ENCODE measurements around the gene CMYA5.
"Not testable (repeated sequence)": the region's sequence is repeated elsewhere in the genome, so short reads cannot be mapped to it uniquely, and the experiment has no call there.

Gene CMYA5

DNA sequence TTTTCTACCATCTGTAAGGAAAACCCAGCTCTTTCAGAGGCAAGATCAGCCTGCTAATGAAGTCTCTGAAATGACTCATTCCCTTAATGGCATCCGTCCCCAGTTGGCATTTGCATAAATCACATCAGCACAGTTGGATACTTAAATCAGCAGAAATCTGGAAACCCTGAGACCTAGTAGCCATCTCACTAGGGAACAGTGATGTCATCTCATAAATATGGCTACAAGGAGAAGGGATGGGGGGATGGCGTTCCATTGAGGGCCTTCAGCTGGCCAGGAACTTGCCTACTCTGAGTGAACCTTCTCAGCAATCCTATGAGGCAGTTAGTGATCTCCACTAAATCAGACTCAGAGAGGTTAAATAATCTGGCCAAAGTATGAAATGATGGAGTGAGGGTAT, 81.8 kb downstream of the CMYA5 start:
- H2AFZ ChIP-seq (ENCODE audit: low read length, unreplicated experiment), result no peak overlapping the region
- 0 out of 2 replicates have a peak, but pooled peaks cover 3% of the 10 kb centered on the region for H3K27me3 ChIP-seq (ENCODE audit: insufficient read depth, low read length)
- H3K27ac ChIP-seq (ENCODE audit: low read depth, low read length), result no peak overlapping the region
- no peaks in the 10 kb centered on the region for H3K4me1 ChIP-seq (ENCODE audit: control insufficient read depth, insufficient read depth, low read length, unreplicated experiment)
- no peaks in the 10 kb centered on the region for H3K79me2 ChIP-seq (ENCODE audit: control insufficient read depth, insufficient read depth, low read length, unreplicated experiment)
- no peak overlapping the region for H3K4me3 ChIP-seq (ENCODE audit: low read depth, low read length)
- no peaks in the 10 kb centered on the region for H3K36me3 ChIP-seq (ENCODE audit: insufficient read depth, low read length)

DNA sequence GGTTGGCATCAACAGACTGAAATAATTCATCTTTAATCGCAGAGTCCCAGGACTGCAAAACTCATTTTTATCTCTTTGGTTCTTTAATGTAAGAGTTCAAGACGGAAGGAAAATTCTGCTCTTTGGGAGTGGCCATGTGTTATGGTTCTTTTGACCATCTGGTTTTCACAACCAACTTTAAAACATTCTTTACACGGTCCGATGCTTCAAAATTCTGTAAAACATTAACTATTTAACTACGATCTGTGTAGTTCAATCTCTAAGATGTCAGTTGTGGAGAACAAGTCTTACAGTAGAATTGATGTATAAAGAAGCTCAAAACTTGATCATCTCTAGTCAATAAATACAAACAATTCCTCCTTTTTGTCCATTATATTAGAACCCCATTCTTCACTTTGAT, 83.0 kb downstream of the CMYA5 start:
- Histone ChIP-seq H3K79me2 (ENCODE audit: control insufficient read depth, insufficient read depth, low read length, unreplicated experiment) (no peaks in the 10 kb centered on the region), H2AFZ (ENCODE audit: low read length, unreplicated experiment) (no peak overlapping the region), H3K27ac (ENCODE audit: low read depth, low read length) (no peak overlapping the region), H3K4me1 (ENCODE audit: control insufficient read depth, insufficient read depth, low read length, unreplicated experiment) (no peaks in the 10 kb centered on the region), H3K36me3 (ENCODE audit: insufficient read depth, low read length) (no peaks in the 10 kb centered on the region), H3K4me3 (ENCODE audit: low read depth, low read length) (no peak overlapping the region), H3K27me3 (ENCODE audit: insufficient read depth, low read length) (0 out of 2 replicates have a peak, but pooled peaks cover 3% of the 10 kb centered on the region)

DNA sequence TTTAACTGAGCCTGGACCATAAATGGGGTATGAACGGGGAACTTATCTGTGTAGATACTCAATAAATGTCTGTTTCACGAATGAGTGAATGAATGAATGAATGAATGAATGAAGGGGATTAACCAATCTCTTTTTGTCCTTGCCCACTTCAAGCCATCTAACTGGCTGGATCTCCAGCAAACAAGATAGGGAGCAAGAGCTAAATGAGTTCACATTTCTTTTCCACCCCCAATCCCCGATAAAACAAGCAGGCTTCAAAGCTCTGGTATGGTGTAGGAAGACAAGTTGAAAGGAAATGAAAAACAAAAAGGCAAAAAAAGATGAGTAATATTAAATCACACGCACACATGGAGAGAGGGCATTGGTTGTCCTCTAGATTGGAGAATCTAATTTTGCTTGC, 84.0 kb downstream of the CMYA5 start:
- no peaks in the 10 kb centered on the region for H3K79me2 ChIP-seq (ENCODE audit: control insufficient read depth, insufficient read depth, low read length, unreplicated experiment)
- no peak overlapping the region for H2AFZ ChIP-seq (ENCODE audit: low read length, unreplicated experiment)
- no peaks in the 10 kb centered on the region for H3K4me1 ChIP-seq (ENCODE audit: control insufficient read depth, insufficient read depth, low read length, unreplicated experiment)
- H3K27ac ChIP-seq (ENCODE audit: low read depth, low read length), result no peak overlapping the region
- H3K27me3 ChIP-seq (ENCODE audit: insufficient read depth, low read length), result 0 out of 2 replicates have a peak, but pooled peaks cover 3% of the 10 kb centered on the region
- no peak overlapping the region for H3K4me3 ChIP-seq (ENCODE audit: low read depth, low read length)
- H3K36me3 ChIP-seq (ENCODE audit: insufficient read depth, low read length), result no peaks in the 10 kb centered on the region

DNA sequence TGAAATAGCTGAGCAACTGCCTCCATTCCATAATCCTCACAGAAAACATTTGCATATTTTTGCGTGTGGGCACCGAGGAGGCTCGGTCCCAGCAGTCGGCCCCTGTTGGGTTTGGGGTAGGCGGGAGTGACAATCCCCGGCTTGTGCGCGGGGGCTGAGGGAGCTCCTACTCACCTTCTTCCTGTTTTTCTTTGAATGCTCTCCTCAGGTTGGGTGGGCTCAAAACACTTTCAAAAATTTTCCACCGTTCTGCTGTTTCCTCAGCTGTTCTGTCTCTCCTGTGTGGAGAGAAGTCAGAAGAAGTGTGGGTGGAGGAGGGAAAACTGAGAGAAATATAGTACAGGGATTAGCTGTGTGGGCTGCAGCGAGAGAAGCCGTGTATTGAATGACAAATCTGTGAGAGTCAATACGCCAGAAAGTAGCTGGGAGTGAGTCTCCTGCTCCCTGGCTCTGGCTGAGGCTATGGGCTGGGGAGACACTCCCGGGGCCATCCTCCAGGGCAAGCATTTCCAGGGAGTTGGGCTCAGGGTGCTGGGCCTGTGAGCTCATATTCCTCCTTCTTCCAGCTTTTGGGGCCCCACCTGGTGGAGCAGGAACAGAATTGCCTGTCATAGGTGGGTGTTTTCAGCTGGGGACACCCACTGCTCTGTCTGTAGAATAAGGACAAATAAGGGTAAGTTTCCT, 84.7 kb downstream of the CMYA5 start:
- H3K4me1 ChIP-seq (ENCODE audit: control insufficient read depth, insufficient read depth, low read length, unreplicated experiment), result no peaks in the 10 kb centered on the region
- no peak overlapping the region for H2AFZ ChIP-seq (ENCODE audit: low read length, unreplicated experiment)
- no peak overlapping the region for H3K27ac ChIP-seq (ENCODE audit: low read depth, low read length)
- H3K4me3 ChIP-seq (ENCODE audit: low read depth, low read length), result no peak overlapping the region
- 0 out of 2 replicates have a peak, but pooled peaks cover 3% of the 10 kb centered on the region for H3K27me3 ChIP-seq (ENCODE audit: insufficient read depth, low read length)
- H3K79me2 ChIP-seq (ENCODE audit: control insufficient read depth, insufficient read depth, low read length, unreplicated experiment), result no peaks in the 10 kb centered on the region
- no peaks in the 10 kb centered on the region for H3K36me3 ChIP-seq (ENCODE audit: insufficient read depth, low read length)

DNA sequence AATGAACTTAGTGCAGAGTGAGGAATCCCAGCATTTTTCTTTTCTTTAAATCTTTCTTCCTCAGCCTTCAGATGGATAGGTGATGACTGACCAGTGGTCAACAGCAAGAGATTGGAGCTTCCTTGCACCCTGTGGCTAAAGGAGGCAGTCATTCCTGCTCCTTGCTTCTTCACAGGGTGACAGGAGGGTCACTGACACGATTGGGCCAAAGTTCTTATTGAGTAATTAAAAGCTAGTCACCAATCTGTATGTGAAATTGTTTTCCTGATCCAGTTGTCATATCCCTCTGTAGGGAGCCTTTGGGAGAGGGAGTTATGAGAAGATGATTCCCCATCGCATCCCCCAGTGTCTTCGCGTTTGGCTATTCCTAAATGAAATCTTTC, 85.2 kb downstream of the CMYA5 start:
- Histone ChIP-seq H3K27ac (ENCODE audit: low read depth, low read length) (no peak overlapping the region), H3K36me3 (ENCODE audit: insufficient read depth, low read length) (no peaks in the 10 kb centered on the region), H3K4me3 (ENCODE audit: low read depth, low read length) (no peak overlapping the region), H3K27me3 (ENCODE audit: insufficient read depth, low read length) (0 out of 2 replicates have a peak, but pooled peaks cover 3% of the 10 kb centered on the region), H2AFZ (ENCODE audit: low read length, unreplicated experiment) (no peak overlapping the region), H3K4me1 (ENCODE audit: control insufficient read depth, insufficient read depth, low read length, unreplicated experiment) (no peaks in the 10 kb centered on the region), H3K79me2 (ENCODE audit: control insufficient read depth, insufficient read depth, low read length, unreplicated experiment) (no peaks in the 10 kb centered on the region)

DNA sequence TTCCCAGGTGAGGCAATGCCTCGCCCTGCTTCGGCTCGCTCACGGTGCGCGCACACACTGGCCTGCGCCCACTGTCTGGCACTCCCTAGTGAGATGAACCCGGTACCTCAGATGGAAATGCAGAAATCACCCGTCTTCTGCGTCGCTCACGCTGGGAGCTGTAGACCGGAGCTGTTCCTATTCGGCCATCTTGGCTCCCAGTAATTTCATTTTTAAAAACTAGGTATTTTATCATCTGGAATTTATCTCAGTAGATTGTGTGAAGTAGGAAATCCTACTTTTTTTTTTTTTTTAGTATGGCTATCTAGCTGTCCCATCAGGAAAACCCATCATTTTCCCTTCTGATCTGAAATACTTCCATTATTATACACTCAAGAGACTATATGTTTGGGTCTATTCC, 95.1 kb downstream of the CMYA5 start:
- H3K27me3 ChIP-seq (ENCODE audit: insufficient read depth, low read length); H3K4me1 ChIP-seq (ENCODE audit: control insufficient read depth, insufficient read depth, low read length, unreplicated experiment); H3K27ac ChIP-seq (ENCODE audit: low read depth, low read length); H3K4me3 ChIP-seq (ENCODE audit: low read depth, low read length); H3K36me3 ChIP-seq (ENCODE audit: insufficient read depth, low read length); H3K79me2 ChIP-seq (ENCODE audit: control insufficient read depth, insufficient read depth, low read length, unreplicated experiment); H2AFZ ChIP-seq (ENCODE audit: low read length, unreplicated experiment): not testable (repeated sequence)

DNA sequence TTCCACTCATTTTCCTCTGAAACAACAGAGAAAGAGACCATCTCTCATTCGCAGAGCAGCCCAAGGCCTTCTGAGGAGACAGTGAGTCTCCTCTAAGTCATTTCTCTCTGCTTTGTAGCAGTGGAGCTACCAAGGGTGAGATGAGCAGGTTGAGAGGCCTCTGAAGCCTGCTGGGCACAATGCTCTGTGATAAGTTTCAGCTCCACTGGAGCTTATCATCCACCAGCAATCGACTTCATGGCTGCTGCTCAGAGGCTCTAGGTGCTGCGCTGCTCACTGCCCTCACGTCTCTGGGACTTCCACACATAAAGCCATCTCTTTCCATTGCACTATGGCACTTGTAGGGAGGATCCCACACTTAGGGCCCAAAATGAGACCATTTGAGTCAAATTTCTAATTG, 96.3 kb downstream of the CMYA5 start:
- no peak overlapping the region for H2AFZ ChIP-seq (ENCODE audit: low read length, unreplicated experiment)
- no peaks in the 10 kb centered on the region for H3K4me1 ChIP-seq (ENCODE audit: control insufficient read depth, insufficient read depth, low read length, unreplicated experiment)
- H3K4me3 ChIP-seq (ENCODE audit: low read depth, low read length), result no peak overlapping the region
- H3K27me3 ChIP-seq (ENCODE audit: insufficient read depth, low read length), result peaks cover 5% of the 10 kb centered on the region; the same call in 1 of the 2 replicates
- no peaks in the 10 kb centered on the region for H3K36me3 ChIP-seq (ENCODE audit: insufficient read depth, low read length)
- H3K27ac ChIP-seq (ENCODE audit: low read depth, low read length), result no peak overlapping the region
- H3K79me2 ChIP-seq (ENCODE audit: control insufficient read depth, insufficient read depth, low read length, unreplicated experiment), result no peaks in the 10 kb centered on the region

DNA sequence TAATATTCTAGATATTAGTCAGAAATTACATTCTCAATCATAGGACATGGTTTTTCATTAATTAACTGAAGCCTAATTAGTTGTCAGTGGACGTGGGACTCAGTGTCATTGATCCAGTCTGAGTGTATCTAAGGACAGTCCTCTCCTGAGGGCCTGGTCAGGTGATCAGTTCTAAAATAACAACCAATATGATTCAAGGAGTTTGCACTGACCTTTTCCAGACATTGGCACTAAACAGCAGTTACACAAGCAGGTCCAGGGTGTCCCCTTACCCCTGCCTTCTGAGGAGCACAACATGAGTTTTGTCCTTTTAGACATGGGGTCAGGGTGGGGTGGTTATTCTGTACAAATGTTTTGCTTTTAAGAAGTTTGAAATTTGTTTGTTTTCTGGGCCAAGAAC, 97.8 kb downstream of the CMYA5 start:
- Histone ChIP-seq H2AFZ (ENCODE audit: low read length, unreplicated experiment) (no peak overlapping the region), H3K27ac (ENCODE audit: low read depth, low read length) (no peak overlapping the region)

DNA sequence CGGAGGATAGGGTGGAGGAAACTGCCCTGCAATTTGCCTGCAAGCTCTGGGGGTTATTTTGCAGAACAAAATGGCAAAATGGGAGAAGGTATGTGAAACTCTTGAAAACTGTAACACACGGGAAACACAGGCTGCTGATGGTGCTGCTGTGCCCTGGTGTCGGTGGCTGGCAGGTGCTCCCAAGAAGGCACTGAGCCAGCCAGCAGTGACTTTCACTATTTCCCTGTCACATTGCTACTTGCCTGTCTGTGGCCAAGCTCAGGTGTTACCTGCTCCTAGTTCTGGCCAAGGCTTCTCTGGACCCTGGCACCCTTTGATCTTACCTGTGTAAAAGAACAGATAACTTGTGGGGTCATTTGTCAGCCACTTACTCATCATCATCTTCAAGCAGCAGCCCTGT, 102.2 kb downstream of the CMYA5 start:
- H3K27ac ChIP-seq (ENCODE audit: low read depth, low read length), result no peak overlapping the region
- H3K27me3 ChIP-seq (ENCODE audit: insufficient read depth, low read length), result peaks cover 5% of the 10 kb centered on the region; the same call in 1 of the 2 replicates
- no peak overlapping the region for H3K4me3 ChIP-seq (ENCODE audit: low read depth, low read length)
- no peaks in the 10 kb centered on the region for H3K4me1 ChIP-seq (ENCODE audit: control insufficient read depth, insufficient read depth, low read length, unreplicated experiment)
- no peaks in the 10 kb centered on the region for H3K79me2 ChIP-seq (ENCODE audit: control insufficient read depth, insufficient read depth, low read length, unreplicated experiment)
- no peak overlapping the region for H2AFZ ChIP-seq (ENCODE audit: low read length, unreplicated experiment)
- no peaks in the 10 kb centered on the region for H3K36me3 ChIP-seq (ENCODE audit: insufficient read depth, low read length)

More for the DNA sequence above, 97.8 kb downstream of the CMYA5 start:
- Histone ChIP-seq H3K79me2 (ENCODE audit: control insufficient read depth, insufficient read depth, low read length, unreplicated experiment) (no peaks in the 10 kb centered on the region), H3K4me1 (ENCODE audit: control insufficient read depth, insufficient read depth, low read length, unreplicated experiment) (no peaks in the 10 kb centered on the region), H3K36me3 (ENCODE audit: insufficient read depth, low read length) (no peaks in the 10 kb centered on the region), H3K27me3 (ENCODE audit: insufficient read depth, low read length) (peaks cover 5% of the 10 kb centered on the region; the same call in 1 of the 2 replicates), H3K4me3 (ENCODE audit: low read depth, low read length) (no peak overlapping the region)

DNA sequence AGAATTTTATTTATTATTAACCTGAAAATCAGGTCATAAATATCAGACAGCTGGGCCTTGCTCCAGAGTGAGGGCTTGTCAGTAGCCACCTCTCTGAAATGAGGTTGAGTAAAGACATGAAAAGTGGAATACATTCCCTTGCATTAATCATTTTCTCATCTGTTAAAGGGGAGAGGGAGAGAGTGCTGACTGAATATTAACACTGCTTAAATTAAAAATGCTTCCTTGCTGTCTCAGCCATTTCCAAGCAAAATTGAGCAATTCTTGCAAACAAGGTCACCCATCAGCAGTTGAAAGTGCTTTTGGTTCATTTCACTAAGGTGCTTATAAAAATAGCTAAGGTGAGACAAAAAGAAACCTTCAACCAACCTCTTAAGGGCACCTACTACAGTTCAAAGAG, 102.8 kb downstream of the CMYA5 start:
- Histone ChIP-seq H3K4me3 (ENCODE audit: low read depth, low read length) (no peak overlapping the region), H3K27ac (ENCODE audit: low read depth, low read length) (no peak overlapping the region), H3K27me3 (ENCODE audit: insufficient read depth, low read length) (peaks cover 5% of the 10 kb centered on the region; the same call in 1 of the 2 replicates), H3K36me3 (ENCODE audit: insufficient read depth, low read length) (no peaks in the 10 kb centered on the region), H2AFZ (ENCODE audit: low read length, unreplicated experiment) (no peak overlapping the region), H3K79me2 (ENCODE audit: control insufficient read depth, insufficient read depth, low read length, unreplicated experiment) (no peaks in the 10 kb centered on the region), H3K4me1 (ENCODE audit: control insufficient read depth, insufficient read depth, low read length, unreplicated experiment) (no peaks in the 10 kb centered on the region)

DNA sequence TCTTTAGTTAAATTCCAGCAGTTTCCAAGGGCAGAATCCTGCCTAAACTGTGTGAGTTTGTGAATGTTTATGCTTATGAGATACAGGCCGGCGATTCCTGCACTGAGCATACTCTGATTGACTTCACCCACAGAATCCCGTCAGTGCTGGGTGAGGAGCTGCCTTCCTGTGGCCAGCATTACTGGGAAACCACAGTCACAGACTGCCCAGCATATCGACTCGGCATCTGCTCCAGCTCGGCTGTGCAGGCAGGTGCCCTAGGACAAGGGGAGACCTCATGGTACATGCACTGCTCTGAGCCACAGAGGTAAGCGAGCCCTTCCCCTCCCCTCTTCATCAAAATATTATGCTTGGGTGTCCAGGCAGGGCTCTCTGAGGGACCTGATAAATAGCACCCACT, 103.7 kb downstream of the CMYA5 start:
- peaks cover 5% of the 10 kb centered on the region; the same call in 1 of the 2 replicates for H3K27me3 ChIP-seq (ENCODE audit: insufficient read depth, low read length)
- no peak overlapping the region for H3K27ac ChIP-seq (ENCODE audit: low read depth, low read length)
- no peaks in the 10 kb centered on the region for H3K36me3 ChIP-seq (ENCODE audit: insufficient read depth, low read length)
- no peak overlapping the region for H2AFZ ChIP-seq (ENCODE audit: low read length, unreplicated experiment)
- H3K4me1 ChIP-seq (ENCODE audit: control insufficient read depth, insufficient read depth, low read length, unreplicated experiment), result no peaks in the 10 kb centered on the region
- no peak overlapping the region for H3K4me3 ChIP-seq (ENCODE audit: low read depth, low read length)
- no peaks in the 10 kb centered on the region for H3K79me2 ChIP-seq (ENCODE audit: control insufficient read depth, insufficient read depth, low read length, unreplicated experiment)
